Endothelial cell of umbilical vein (primary cell): ENCODE data around the gene SPTBN4. TPM values are rescaled to one million over a fixed set of nuclear protein-coding genes. Genes with fewer than 3 reads are reported as not detected.

Experiments used
- BruUV-seq: library from RNA; stranded (reverse); fragments of 400-500 nt; replicated peaks from 2 replicates; lab custom pipeline; 2021; lab: Mats Ljungman, UMichigan
- CTCF ChIA-PET: fragments of 300-600, 350-600 bp; sonication (Branson Sonifier 250); formaldehyde crosslinking; loops from one replicate; lab custom pipeline; 2021; ENCODE audit warnings: antibody characterized with exemption, inconsistent platforms; lab: Charles Lee
- POLR2A ChIA-PET: fragments of 300-600, 350-600 bp; sonication (Branson Sonifier 250); formaldehyde crosslinking; loops from one replicate; lab custom pipeline; 2021; ENCODE audit warnings: antibody characterized with exemption, inconsistent platforms; lab: Charles Lee
- DNase-seq: peaks from one replicate; pipeline ENCODE4 v3.0.0-alpha.2; 2011; ENCODE audit warnings: low read depth, low spot score
- FAIRE-seq: peaks from 2 replicates; lab custom pipeline; 2011; peaks lifted over from hg19 to GRCh38; lab: Jason Lieb, UNC
- H2AFZ ChIP-seq: 2 replicates; pipeline ENCODE4 v1.6.0; 2012; ENCODE audit warnings: low read depth, low read length, control low read depth, inconsistent platforms
- H3K27ac ChIP-seq: 2 replicates; pipeline ENCODE4 v1.5.1; 2011; ENCODE audit warnings: low read depth, mild to moderate bottlenecking, control low read depth, low read length, moderate library complexity; ENCODE audit not compliant: insufficient read depth
- H3K27me3 ChIP-seq, 2 experiments: 2 replicates each; pipeline versions ENCODE4 v1.6.0 to v1.6.1; 2011; ENCODE audit warnings: low read length in 2 of 2, mixed read lengths in 1 of 2; ENCODE audit not compliant: control insufficient read depth in 2 of 2, insufficient read depth in 2 of 2
- H3K36me3 ChIP-seq, 2 experiments: 2 replicates in 1 of 2; 3 replicates in 1 of 2; pipeline ENCODE4 v1.5.1; 2011; ENCODE audit warnings: low read length in 2 of 2, mild to moderate bottlenecking in 1 of 2, moderate library complexity in 1 of 2; ENCODE audit not compliant: control insufficient read depth in 2 of 2, insufficient read depth in 2 of 2; ENCODE audit errors: extremely low read depth in 1 of 2
- H3K4me1 ChIP-seq: 3 replicates; pipeline ENCODE4 v1.5.1; 2011; ENCODE audit warnings: mild to moderate bottlenecking, low read length; ENCODE audit not compliant: control insufficient read depth, insufficient read depth; ENCODE audit errors: extremely low read depth
- H3K4me2 ChIP-seq: 2 replicates; pipeline ENCODE4 v1.6.1; 2011; ENCODE audit warnings: low read length, control low read depth, mixed read lengths; ENCODE audit not compliant: insufficient read depth
- H3K4me3 ChIP-seq, 3 experiments: fragments of 200-600 bp in 1 of 3; sonication (generic), shearing (Covaris generic) in 1 of 3; replicated peaks in 1 of 3; 2 replicates each; pipeline ENCODE4 v1.5.1; 2011 to 2016; ENCODE audit warnings: control low read depth in 3 of 3, low read length in 3 of 3, mild to moderate bottlenecking in 2 of 3, inconsistent platforms in 1 of 3, low read depth in 1 of 3, moderate library complexity in 1 of 3; ENCODE audit not compliant: insufficient read depth in 1 of 3
- H3K79me2 ChIP-seq: 2 replicates; pipeline ENCODE4 v1.6.0; 2012; ENCODE audit warnings: low read length, inconsistent platforms; ENCODE audit not compliant: control insufficient read depth, insufficient read depth
- H3K9ac ChIP-seq: replicated peaks from 2 replicates; pipeline ENCODE3; 2011; ENCODE audit warnings: low read length, control low read depth; ENCODE audit not compliant: insufficient read depth; ENCODE audit errors: extremely low read depth
- H3K9me1 ChIP-seq: replicated peaks from 3 replicates; pipeline ENCODE4 v1.6.0; 2011; ENCODE audit warnings: mild to moderate bottlenecking, low read length; ENCODE audit not compliant: control insufficient read depth, insufficient read depth; ENCODE audit errors: extremely low read depth
- H3K9me3 ChIP-seq: replicated peaks from 2 replicates; pipeline ENCODE4 v1.5.1; 2012; ENCODE audit warnings: low read length, inconsistent platforms; ENCODE audit not compliant: control insufficient read depth, insufficient read depth
- H4K20me1 ChIP-seq: replicated peaks from 2 replicates; pipeline ENCODE3; 2011; ENCODE audit warnings: mild to moderate bottlenecking, low read length; ENCODE audit not compliant: control insufficient read depth, insufficient read depth; ENCODE audit errors: extremely low read depth
- CTCF ChIP-seq, 2 donors: IDR thresholded peaks; 1 replicate in 1 of 2; 2 replicates in 1 of 2; pipeline ENCODE4 v1.5.1; 2011; ENCODE audit warnings: low read length in 2 of 2, mild to moderate bottlenecking in 2 of 2, moderate library complexity in 2 of 2, control low read depth in 1 of 2, inconsistent platforms in 1 of 2, low read depth in 1 of 2; ENCODE audit not compliant: insufficient read depth in 1 of 2; ENCODE audit errors: extremely low read depth in 1 of 2
- EZH2 ChIP-seq: IDR thresholded peaks from 2 replicates; pipeline ENCODE4 v1.6.1; 2012; ENCODE audit warnings: borderline replicate concordance, low read depth, mild to moderate bottlenecking, moderate library complexity, low read length, inconsistent platforms; ENCODE audit not compliant: severe bottlenecking
- FOS ChIP-seq: IDR thresholded peaks from 2 replicates; pipeline ENCODE4 v1.6.1; 2011; ENCODE audit warnings: mild to moderate bottlenecking, low read length, moderate library complexity, borderline replicate concordance; ENCODE audit not compliant: insufficient read depth
- GATA2 ChIP-seq: IDR thresholded peaks from 2 replicates; pipeline ENCODE4 v1.7.0; 2011; ENCODE audit warnings: low read depth, mild to moderate bottlenecking, moderate library complexity, mixed read lengths, low read length; ENCODE audit not compliant: insufficient read length, insufficient read depth
- JUN ChIP-seq: IDR thresholded peaks from 2 replicates; pipeline ENCODE4 v1.6.1; 2011; ENCODE audit warnings: borderline replicate concordance, low read depth; ENCODE audit not compliant: insufficient read length, insufficient read depth
- MAX ChIP-seq: IDR thresholded peaks from 2 replicates; pipeline ENCODE4 v1.6.1; 2011; ENCODE audit not compliant: insufficient read depth, insufficient read length
- MYC ChIP-seq: IDR thresholded peaks from one replicate; pipeline ENCODE4 v1.6.1; 2011; ENCODE audit warnings: mild to moderate bottlenecking, low read depth, low read length
- POLR2A ChIP-seq: IDR thresholded peaks from 2 replicates; pipeline ENCODE4 v1.6.1; 2012; ENCODE audit warnings: low read depth, mild to moderate bottlenecking, control low read depth, low read length
- POLR2AphosphoS5 ChIP-seq: IDR thresholded peaks from 2 replicates; pipeline ENCODE4 v1.6.1; 2012; ENCODE audit warnings: low read depth, mild to moderate bottlenecking, control low read depth, low read length, moderate library complexity; ENCODE audit not compliant: insufficient read depth
- dilution Hi-C: fragments of 300-500 bp; cut with MboI; formaldehyde crosslinking; loops from one replicate; pipeline ENCODE4 v1.15.0; 2019; ENCODE audit warnings: low sequenced_read_pairs; ENCODE audit not compliant: extremely low pct_ligation_motif_present
- intact Hi-C: fragments of 100-400 bp; cut with micrococcal nuclease; formaldehyde crosslinking; loops from one replicate; pipeline ENCODE4 v1.10.0; 2022
- polyA plus RNA-seq, 4 experiments: library from polyadenylated mRNA; depleted of rRNA in 3 of 4; stranded (reverse) in 3 of 4; unstranded in 1 of 4; fragments of >200 nt; gene quantifications; 2 replicates each; pipeline versions ENCODE4 v1.2.1 to v1.2.3, GENCODE V29; 2011 to 2012; ENCODE audit warnings: missing spikeins in 1 of 4
- total RNA-seq: library from RNA; stranded (reverse); gene quantifications from 2 replicates; pipeline ENCODE4 v1.2.3, GENCODE V29; 2021

The SPTBN4 gene
- total and polyA plus RNA-seq, 2 donors (not counting 3 experiments of a cell fraction or from before 2014, with no cell fraction given), result 0.33 TPM; not detected in 1

- peak; percentile 84 for DNase-seq
- Histone ChIP-seq H4K20me1 (no peaks in the 10 kb centered on the region), H3K36me3 (no peaks in the 10 kb centered on the region), H3K4me3 (no peak overlapping the region), H3K9me1 (no peaks in the 10 kb centered on the region), H3K4me1 (peaks cover 14% of the 10 kb centered on the region), H3K9ac (no peak overlapping the region), H3K9me3 (no peaks in the 10 kb centered on the region), H2AFZ (peak overlapping the region; percentile 63), H3K27ac (peak overlapping the region; percentile 47), H3K27me3 (peaks cover 2 to 5% of the 10 kb centered on the region in 2 experiments), H3K4me2 (peak overlapping the region; percentile 30), H3K79me2 (no peaks in the 10 kb centered on the region)
- intact Hi-C loops, result loop anchor here (1.0 to 5.0 kb wide), 9 partner anchors 20 to 179 kb away; partner anchors contain the start of genes AKT2, C19orf47, PLD3 and SERTAD3
- ChIA-PET CTCF (interaction anchor here (0.6 to 4.4 kb wide), 37 partner anchors 11 to 1959 kb away, joined by 3 to 44 read pairs (median 4); partner anchors contain the start of genes LTBP4 and SERTAD1), POLR2A (interaction anchor here (0.7 to 2.4 kb wide), 4 partner anchors 12 to 107 kb away, joined by 3 to 13 read pairs (median 3); partner anchors contain the start of genes SERTAD1 and SERTAD3)
- TF ChIP-seq EZH2 (no peak), JUN (peak; percentile 64), GATA2 (peak; percentile 8), CTCF (IDR thresholded peaks at IDR 0.05; ENCODE audit: extremely low read depth in 1 of 2, insufficient read depth in 1 of 2, low read depth in 1 of 2, low read length in 2 of 2) (peak; percentile 83 to 86), FOS (peak; percentile 67), POLR2AphosphoS5 (peak; percentile 52), MAX (no peak), MYC (no peak), POLR2A (no peak)
- dilution Hi-C loops, result no loop called here
- peak; percentile 98 for FAIRE-seq
- BruUV-seq, result TSS peak; percentile 62
Observed at GRCh38 chr19:40464059-40465024, 2.5 kb upstream of the SPTBN4 start.
